ENCODE measurements around the gene KY.

DNA sequence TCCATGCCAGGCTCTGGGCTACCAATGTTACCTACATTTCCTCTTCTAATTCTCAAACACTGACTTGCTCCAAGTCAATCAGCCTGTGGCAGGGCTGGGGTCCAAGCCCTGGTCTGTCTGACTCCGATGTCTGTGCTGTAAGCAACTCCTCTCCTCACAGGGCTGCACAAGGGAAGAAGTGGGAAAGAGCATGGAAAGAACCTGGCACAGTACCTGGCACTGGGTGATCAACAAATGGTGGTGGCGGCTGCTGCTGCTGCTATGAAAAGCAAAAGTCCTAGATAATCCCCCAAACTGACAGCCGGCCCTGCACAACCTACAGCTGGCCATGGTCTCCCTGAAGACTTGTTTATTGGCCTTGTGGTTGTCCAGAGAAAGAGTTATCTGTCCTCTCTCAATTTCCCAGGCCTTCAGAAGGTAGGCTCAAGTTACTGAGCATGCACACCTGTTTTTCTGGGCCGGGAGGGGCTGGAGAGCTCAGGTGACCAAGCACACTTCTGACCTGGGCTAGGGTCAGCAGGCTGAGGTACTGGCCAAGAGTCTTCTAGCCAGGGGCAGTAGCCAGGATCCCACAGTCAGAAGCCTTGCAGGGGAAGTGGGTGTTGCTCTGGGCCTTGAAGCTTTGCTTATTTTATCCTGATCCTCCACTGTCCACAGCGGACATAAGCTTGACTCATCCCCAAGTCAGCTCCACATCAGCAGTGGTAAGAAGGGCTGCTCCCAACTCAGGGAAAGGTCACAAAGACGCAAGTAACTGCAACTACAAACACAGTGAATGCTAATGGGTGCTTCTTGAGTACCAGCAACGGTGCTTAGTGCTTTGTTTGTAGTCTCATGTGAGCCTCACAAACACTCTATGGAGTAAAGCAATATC lies 35.3 kb upstream of the KY start:
- TF ChIP-seq PPARA (CRISPR knock-in tag; IDR thresholded peaks at IDR 0.05; ENCODE audit: borderline replicate concordance): no peak
- TF ChIP-seq TOX (CRISPR knock-in tag; IDR thresholded peaks at IDR 0.05; ENCODE audit: borderline replicate concordance): no peak
- no peak for TF ChIP-seq TCF4 (CRISPR knock-in tag; IDR thresholded peaks at IDR 0.05; ENCODE audit: borderline replicate concordance)
- TF ChIP-seq, protein P1, sequence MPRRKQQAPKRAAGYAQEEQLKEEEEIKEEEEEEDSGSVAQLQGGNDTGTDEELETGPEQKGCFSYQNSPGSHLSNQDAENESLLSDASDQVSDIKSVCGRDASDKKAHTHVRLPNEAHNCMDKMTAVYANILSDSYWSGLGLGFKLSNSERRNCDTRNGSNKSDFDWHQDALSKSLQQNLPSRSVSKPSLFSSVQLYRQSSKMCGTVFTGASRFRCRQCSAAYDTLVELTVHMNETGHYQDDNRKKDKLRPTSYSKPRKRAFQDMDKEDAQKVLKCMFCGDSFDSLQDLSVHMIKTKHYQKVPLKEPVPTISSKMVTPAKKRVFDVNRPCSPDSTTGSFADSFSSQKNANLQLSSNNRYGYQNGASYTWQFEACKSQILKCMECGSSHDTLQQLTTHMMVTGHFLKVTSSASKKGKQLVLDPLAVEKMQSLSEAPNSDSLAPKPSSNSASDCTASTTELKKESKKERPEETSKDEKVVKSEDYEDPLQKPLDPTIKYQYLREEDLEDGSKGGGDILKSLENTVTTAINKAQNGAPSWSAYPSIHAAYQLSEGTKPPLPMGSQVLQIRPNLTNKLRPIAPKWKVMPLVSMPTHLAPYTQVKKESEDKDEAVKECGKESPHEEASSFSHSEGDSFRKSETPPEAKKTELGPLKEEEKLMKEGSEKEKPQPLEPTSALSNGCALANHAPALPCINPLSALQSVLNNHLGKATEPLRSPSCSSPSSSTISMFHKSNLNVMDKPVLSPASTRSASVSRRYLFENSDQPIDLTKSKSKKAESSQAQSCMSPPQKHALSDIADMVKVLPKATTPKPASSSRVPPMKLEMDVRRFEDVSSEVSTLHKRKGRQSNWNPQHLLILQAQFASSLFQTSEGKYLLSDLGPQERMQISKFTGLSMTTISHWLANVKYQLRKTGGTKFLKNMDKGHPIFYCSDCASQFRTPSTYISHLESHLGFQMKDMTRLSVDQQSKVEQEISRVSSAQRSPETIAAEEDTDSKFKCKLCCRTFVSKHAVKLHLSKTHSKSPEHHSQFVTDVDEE (CRISPR knock-in tag; IDR thresholded peaks at IDR 0.05): no peak
- TF ChIP-seq, protein P2, sequence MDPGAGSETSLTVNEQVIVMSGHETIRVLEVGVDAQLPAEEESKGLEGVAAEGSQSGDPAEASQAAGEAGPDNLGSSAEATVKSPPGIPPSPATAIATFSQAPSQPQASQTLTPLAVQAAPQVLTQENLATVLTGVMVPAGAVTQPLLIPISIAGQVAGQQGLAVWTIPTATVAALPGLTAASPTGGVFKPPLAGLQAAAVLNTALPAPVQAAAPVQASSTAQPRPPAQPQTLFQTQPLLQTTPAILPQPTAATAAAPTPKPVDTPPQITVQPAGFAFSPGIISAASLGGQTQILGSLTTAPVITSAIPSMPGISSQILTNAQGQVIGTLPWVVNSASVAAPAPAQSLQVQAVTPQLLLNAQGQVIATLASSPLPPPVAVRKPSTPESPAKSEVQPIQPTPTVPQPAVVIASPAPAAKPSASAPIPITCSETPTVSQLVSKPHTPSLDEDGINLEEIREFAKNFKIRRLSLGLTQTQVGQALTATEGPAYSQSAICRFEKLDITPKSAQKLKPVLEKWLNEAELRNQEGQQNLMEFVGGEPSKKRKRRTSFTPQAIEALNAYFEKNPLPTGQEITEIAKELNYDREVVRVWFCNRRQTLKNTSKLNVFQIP (CRISPR knock-in tag; IDR thresholded peaks at IDR 0.05; ENCODE audit: borderline replicate concordance, low read depth): no peak
- no peak for TF ChIP-seq ZFP3 (CRISPR knock-in tag; IDR thresholded peaks at IDR 0.05)
- no peak for TF ChIP-seq RARB (CRISPR knock-in tag; IDR thresholded peaks at IDR 0.05)
- TF ChIP-seq ZFP30 (CRISPR knock-in tag; IDR thresholded peaks at IDR 0.05): no peak
- no peak for TF ChIP-seq ISL1 (CRISPR knock-in tag; IDR thresholded peaks at IDR 0.05)
- TF ChIP-seq, protein P3, sequence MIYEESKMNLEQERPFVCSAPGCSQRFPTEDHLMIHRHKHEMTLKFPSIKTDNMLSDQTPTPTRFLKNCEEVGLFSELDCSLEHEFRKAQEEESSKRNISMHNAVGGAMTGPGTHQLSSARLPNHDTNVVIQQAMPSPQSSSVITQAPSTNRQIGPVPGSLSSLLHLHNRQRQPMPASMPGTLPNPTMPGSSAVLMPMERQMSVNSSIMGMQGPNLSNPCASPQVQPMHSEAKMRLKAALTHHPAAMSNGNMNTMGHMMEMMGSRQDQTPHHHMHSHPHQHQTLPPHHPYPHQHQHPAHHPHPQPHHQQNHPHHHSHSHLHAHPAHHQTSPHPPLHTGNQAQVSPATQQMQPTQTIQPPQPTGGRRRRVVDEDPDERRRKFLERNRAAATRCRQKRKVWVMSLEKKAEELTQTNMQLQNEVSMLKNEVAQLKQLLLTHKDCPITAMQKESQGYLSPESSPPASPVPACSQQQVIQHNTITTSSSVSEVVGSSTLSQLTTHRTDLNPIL (CRISPR knock-in tag; IDR thresholded peaks at IDR 0.05; ENCODE audit: low read depth): no peak
- TF ChIP-seq, protein P4, sequence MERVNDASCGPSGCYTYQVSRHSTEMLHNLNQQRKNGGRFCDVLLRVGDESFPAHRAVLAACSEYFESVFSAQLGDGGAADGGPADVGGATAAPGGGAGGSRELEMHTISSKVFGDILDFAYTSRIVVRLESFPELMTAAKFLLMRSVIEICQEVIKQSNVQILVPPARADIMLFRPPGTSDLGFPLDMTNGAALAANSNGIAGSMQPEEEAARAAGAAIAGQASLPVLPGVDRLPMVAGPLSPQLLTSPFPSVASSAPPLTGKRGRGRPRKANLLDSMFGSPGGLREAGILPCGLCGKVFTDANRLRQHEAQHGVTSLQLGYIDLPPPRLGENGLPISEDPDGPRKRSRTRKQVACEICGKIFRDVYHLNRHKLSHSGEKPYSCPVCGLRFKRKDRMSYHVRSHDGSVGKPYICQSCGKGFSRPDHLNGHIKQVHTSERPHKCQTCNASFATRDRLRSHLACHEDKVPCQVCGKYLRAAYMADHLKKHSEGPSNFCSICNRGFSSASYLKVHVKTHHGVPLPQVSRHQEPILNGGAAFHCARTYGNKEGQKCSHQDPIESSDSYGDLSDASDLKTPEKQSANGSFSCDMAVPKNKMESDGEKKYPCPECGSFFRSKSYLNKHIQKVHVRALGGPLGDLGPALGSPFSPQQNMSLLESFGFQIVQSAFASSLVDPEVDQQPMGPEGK (CRISPR knock-in tag; IDR thresholded peaks at IDR 0.05; ENCODE audit: borderline replicate concordance): no peak
- TF ChIP-seq OSR1 (CRISPR knock-in tag; IDR thresholded peaks at IDR 0.05): no peak
- no peak for TF ChIP-seq ZNF565 (CRISPR knock-in tag; conservative IDR thresholded peaks at IDR 0.05; ENCODE audit: low read depth)
- TF ChIP-seq GLIS3 (CRISPR knock-in tag; IDR thresholded peaks at IDR 0.05): no peak

All from SK-N-SH treated with all-trans-retinoic acid at 6 μM for 48 hours (cell line).